Endothelial cell (in vitro differentiated cells): ENCODE measurements around the gene C1QC. TPM values are rescaled to one million over a fixed set of nuclear protein-coding genes. Genes with fewer than 3 reads are reported as not detected.

Source experiments
- DNase-seq: peaks from one replicate; pipeline ENCODE4 v3.0.0; 2021; ENCODE audit warnings: low spot score
- H3K27ac Mint-ChIP-seq: one replicate; pipeline ENCODE4 v1.8.0; 2021; ENCODE audit warnings: mixed read lengths, inconsistent platforms; ENCODE audit not compliant: unreplicated experiment
- H3K27me3 Mint-ChIP-seq: one replicate; pipeline ENCODE4 v1.8.0; 2021; ENCODE audit warnings: mild to moderate bottlenecking, moderate library complexity, mixed read lengths, inconsistent platforms; ENCODE audit not compliant: unreplicated experiment
- H3K36me3 Mint-ChIP-seq: one replicate; pipeline ENCODE4 v1.8.0; 2021; ENCODE audit warnings: mild to moderate bottlenecking, low read depth, mixed read lengths, inconsistent platforms; ENCODE audit not compliant: unreplicated experiment
- H3K4me1 Mint-ChIP-seq: one replicate; pipeline ENCODE4 v1.8.0; 2021; ENCODE audit warnings: mild to moderate bottlenecking, mixed read lengths, inconsistent platforms; ENCODE audit not compliant: unreplicated experiment
- H3K4me3 Mint-ChIP-seq: one replicate; pipeline ENCODE4 v1.8.0; 2021; ENCODE audit warnings: mild to moderate bottlenecking, mixed read lengths, inconsistent platforms; ENCODE audit not compliant: unreplicated experiment
- H3K9me3 Mint-ChIP-seq: one replicate; pipeline ENCODE4 v1.8.0; 2021; ENCODE audit warnings: mixed read lengths, inconsistent platforms; ENCODE audit not compliant: unreplicated experiment
- CTCF ChIP-seq: fragments of 200-600 bp; sonication (generic); IDR thresholded peaks from one replicate; pipeline ENCODE4 v1.5.0; 2021; ENCODE audit warnings: antibody characterized with exemption; ENCODE audit not compliant: unreplicated experiment
- total RNA-seq: library from RNA; stranded (reverse); fragmentation: NEBNext Ultra II Directional; extraction: Animal tissue kit (Norgen Biotek cat#: 25700); gene quantifications from one replicate; pipeline ENCODE4 v1.2.1, GENCODE V29; 2021; ENCODE audit not compliant: unreplicated experiment

C1QC gene
- total RNA-seq, 1 donor from 2014 or later = not detected

DNA sequence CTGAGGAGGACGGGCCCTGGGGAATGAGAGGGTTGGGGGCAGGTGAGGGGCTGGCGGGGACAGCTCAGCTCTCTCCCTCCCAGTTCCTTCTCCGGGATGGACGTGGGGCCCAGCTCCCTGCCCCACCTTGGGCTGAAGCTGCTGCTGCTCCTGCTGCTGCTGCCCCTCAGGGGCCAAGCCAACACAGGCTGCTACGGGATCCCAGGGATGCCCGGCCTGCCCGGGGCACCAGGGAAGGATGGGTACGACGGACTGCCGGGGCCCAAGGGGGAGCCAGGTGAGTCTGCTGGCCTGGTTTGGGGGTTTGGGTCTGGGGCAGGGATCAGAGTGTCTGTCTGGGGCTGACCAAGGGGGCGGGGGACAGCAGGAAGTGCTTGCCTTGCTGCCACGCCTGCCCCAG is 495 bp downstream of the C1QC start:
- no peak overlapping the region for H3K4me3 Mint-ChIP-seq
- TF ChIP-seq CTCF = no peak
- no peaks in the 10 kb centered on the region for H3K9me3 Mint-ChIP-seq
- DNase-seq = no peak
- peaks cover 10% of the 10 kb centered on the region for H3K27me3 Mint-ChIP-seq
- no peaks in the 10 kb centered on the region for H3K4me1 Mint-ChIP-seq
- no peak overlapping the region for H3K27ac Mint-ChIP-seq
- no peaks in the 10 kb centered on the region for H3K36me3 Mint-ChIP-seq

DNA sequence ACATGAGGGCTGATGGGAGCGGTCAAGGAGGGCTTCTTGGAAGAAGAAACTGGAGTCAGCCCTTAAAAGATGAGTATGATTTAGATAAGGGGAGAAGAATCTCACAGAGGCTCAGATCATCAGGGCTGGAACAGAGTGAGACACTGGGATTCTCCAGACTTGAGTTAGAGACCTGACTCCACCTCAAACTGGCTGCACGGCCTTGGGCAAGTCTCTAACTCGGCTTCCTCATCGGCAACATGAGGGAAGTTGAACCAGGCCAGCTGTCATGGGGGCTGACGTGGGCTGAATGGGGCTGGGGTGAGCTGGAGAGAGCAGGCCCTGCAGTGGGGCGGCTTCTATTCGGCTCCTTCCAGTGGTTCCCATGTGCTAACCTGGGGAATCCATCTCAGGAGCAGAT is 2.5 kb downstream of the C1QC start:
- no peak for DNase-seq
- Mint-ChIP-seq H3K27me3 (peaks cover 8% of the 10 kb centered on the region), H3K36me3 (no peaks in the 10 kb centered on the region), H3K27ac (no peak overlapping the region), H3K4me1 (no peaks in the 10 kb centered on the region), H3K4me3 (no peak overlapping the region), H3K9me3 (no peaks in the 10 kb centered on the region)
- no peak for TF ChIP-seq CTCF

GRCh38 chr1:22646384-22646783 is 3.0 kb downstream of the C1QC start:
- H3K4me1 Mint-ChIP-seq = no peaks in the 10 kb centered on the region
- no peak overlapping the region for H3K27ac Mint-ChIP-seq
- DNase-seq = no peak
- H3K36me3 Mint-ChIP-seq = no peaks in the 10 kb centered on the region
- peaks cover 4% of the 10 kb centered on the region for H3K27me3 Mint-ChIP-seq
- no peaks in the 10 kb centered on the region for H3K9me3 Mint-ChIP-seq
- no peak overlapping the region for H3K4me3 Mint-ChIP-seq
- no peak for TF ChIP-seq CTCF

DNA sequence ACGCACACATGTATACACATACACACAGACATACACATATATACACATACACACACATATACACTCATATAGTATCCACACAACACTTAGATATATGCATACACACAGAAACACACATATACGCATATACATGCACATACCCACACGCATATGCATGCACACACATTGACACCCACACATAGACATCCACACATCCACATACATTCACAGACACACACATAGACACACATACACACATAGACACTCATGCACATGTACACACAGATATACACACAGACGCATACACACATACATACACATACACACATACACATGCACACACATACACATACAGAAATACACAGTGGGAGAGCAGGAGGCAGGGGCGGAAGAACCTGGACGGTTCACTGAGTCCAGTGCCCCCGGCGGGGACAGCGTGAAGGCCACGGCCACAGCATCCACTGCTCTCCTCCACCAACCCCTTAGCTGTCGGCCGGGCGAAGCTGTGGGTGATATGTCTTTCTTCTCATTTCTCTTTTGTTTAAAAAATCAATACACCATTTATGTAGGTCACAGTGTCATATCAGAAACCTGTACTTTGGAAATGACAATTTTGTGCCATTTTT is 6.8 kb downstream of the C1QC start:
- no peak for DNase-seq
- Mint-ChIP-seq H3K27ac (no peak overlapping the region), H3K27me3 (peaks cover 6% of the 10 kb centered on the region), H3K9me3 (no peaks in the 10 kb centered on the region), H3K4me1 (no peaks in the 10 kb centered on the region), H3K36me3 (no peaks in the 10 kb centered on the region), H3K4me3 (no peak overlapping the region)
- TF ChIP-seq CTCF = no peak

DNA sequence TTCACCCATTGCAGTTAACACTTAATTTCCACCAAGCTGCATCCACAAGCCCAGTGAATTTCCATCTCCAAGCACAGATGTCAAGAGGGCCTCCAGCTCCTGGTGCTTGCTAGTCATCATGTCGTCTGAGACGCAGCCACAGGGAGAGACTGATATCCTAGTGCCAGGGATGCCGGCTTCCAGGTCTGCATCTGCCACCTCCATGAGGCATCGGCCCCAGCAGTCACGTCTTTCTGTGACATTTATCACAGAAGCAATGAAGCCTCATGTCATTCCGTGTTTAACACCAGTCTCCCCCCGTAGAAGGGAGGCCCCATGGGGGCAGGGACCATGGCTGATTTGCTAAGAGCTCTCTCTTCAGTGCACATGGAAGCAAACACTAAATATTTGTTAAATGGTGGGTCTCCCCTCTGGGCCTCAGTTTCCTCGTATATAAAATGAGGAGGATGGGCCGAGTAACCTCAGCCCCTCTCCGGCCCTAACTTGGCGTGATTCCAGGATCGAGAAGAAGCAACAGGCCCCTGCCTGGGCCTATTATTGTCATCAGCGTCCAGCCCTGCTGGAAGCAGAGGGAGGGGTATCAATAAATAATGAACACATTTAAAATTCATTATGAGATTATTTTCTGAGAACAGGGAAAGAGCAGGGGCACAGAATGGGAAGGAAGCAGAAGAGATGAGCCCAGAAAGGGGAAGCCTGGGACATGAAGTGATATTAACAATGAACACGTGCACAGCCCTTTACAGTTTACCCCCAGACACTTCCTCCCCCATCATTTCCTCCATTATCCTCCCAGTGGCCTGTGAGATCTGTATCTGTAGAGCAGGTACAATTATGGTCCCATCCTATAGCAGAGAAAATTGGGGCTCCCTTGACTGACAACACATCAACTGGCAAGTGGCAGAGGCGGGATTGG is 8.8 kb downstream of the C1QC start:
- Mint-ChIP-seq H3K36me3 (no peaks in the 10 kb centered on the region), H3K27me3 (peaks cover 6% of the 10 kb centered on the region), H3K9me3 (no peaks in the 10 kb centered on the region), H3K27ac (no peak overlapping the region), H3K4me3 (no peak overlapping the region), H3K4me1 (no peaks in the 10 kb centered on the region)
- TF ChIP-seq CTCF = no peak
- no peak for DNase-seq
